ENCODE results near the gene HCAR1.
"Not testable (repeated sequence)": the region's sequence is repeated elsewhere in the genome, so short reads cannot be mapped to it uniquely, and the experiment has no call there.

HCAR1 gene, protein sequence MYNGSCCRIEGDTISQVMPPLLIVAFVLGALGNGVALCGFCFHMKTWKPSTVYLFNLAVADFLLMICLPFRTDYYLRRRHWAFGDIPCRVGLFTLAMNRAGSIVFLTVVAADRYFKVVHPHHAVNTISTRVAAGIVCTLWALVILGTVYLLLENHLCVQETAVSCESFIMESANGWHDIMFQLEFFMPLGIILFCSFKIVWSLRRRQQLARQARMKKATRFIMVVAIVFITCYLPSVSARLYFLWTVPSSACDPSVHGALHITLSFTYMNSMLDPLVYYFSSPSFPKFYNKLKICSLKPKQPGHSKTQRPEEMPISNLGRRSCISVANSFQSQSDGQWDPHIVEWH

DNA sequence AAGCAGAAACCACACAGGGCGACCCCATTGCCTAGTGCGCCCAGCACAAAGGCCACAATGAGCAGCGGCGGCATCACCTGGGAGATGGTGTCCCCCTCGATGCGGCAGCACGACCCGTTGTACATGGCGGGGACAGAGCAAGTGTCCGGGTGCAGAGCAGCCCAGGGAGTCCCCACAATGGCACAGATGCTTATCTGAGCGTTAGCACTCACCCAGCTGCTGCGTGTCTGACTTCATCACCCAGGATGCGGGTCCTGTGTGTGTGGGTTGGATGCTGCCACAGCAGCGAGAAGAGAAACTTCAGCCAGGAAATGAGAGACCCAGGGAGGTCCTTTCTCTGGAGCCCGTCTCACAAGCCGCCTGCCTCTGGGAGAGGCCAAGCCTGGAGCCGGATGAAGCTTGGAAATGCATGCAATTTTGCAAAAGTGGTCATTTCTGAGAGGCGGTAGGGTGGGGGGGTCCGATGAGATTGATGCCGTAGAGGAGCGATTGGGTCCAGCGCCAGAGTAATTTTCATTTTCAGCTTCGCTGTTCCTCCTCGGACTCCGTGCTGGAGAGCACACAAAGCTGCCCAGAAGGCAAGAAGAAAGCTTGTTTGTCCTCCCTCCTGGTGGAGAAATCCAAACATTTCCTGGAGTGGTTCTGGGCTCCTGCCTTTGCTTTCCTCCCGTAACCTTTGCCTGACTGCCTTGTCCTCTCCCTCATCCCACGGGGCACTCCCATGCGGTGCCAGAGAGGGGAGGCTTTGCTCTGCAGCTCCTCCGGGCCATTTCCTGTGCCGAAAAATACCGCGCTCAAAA is at the start of gene HCAR1:
HCAR1 (minus strand) TSS at position 630 of the 800 bp plus-strand sequence; CDS start at position 125, 505 bp downstream.
- DNase-seq: peak; percentile 59

DNA sequence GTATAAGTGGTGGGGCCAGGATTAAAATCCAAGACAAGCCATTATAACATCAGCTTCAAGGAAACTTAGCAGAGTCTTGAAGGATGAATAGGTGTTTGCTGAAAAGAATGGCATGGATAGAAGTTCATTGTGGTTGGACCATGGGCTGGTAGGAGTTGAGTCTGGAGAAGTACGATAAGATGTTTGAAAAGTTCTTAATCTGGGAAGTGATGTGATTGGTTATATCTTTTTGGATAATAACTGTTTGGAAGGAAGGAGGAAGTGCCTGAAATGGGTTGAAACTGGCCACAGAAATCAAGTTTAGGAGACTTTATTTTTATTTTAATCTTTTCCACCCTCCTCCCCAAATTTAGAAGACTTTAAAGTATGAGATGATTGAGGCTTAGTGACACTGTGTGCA is 26.9 kb upstream of the HCAR1 start:
- no peak for DNase-seq

DNA sequence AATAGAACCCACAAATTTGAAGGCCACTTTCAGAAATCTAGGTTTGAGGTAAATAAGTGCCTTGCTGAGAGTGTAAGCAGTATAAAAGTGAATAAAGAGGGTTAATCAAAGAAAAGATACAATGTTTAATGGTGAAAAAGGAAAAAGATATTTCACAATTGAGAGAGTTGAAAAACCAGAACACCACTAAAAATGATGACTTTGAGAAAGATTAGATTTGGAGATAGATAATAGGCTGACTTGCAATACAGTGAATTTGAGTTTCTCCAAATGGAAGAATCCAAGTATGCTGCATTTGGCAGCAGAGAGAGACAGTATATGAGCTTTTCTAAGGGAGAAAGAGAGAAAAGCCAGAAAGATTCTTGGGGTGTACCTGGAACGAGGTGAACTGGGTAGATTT is 24.1 kb upstream of the HCAR1 start:
- no peak for DNase-seq

DNA sequence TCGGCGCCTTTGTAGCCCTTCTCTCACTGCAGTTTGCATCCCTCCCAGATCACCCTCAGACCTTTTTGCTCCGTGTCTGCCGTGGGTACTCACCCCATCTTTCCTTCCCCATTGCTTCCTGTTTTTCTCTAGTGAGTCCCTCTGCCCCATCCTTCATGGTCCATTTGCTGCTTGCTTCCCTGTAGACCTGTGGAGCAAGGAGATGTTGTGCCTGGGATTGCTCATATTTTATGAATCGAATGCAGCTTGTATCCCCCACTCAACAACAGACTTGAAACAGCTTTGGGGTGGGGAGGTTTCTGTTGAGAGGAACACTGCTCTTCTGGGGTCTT is 22.6 kb upstream of the HCAR1 start:
- DNase-seq: no peak

DNA sequence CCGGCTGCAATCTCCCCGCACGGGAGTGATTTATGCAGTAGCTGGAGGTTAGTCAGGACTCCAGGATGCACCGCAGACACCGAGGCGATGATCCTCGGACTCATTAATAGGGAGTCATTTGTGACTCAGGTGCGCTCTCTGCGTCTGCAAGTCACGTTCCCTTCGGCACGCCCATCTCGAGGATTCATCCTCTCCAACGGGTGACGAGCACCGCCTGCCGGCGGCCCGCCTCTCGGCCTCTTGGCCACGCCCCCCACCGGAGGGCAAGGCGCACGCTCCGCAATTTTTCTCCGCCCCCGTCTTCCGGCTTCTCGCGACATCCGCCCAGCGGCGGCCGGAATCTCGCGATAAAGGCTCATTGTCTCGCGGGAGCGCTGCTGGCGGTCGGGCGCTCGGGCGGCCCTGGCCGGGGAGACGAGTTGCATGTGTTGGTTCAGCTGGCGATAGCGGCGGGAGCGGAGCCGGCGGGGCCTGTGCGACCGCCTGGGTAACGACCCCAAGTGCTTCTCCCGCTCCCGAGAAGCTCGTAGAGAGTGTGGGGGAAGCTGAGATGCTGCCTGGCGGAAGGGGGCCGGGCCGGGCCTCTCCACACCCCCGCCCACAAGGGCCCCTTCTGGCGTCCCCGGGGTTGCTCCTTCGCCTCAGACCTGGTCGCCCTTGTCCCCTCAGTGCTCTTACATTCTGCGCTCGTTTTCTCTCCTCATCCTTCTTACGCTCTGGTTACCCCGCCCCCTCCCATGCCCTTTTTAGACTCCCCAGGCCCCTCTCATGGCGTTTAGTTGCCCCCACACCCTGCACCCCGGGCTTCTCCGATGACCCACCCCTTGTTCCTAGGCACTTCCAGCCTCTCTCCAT is 22.0 kb upstream of the HCAR1 start, which contains the start of gene DENR:
DENR (plus strand) TSS at position 361 of the 855 bp plus-strand sequence. CDS start 878 bp downstream, outside the sequence.
- DNase-seq: peak; percentile 94

DNA sequence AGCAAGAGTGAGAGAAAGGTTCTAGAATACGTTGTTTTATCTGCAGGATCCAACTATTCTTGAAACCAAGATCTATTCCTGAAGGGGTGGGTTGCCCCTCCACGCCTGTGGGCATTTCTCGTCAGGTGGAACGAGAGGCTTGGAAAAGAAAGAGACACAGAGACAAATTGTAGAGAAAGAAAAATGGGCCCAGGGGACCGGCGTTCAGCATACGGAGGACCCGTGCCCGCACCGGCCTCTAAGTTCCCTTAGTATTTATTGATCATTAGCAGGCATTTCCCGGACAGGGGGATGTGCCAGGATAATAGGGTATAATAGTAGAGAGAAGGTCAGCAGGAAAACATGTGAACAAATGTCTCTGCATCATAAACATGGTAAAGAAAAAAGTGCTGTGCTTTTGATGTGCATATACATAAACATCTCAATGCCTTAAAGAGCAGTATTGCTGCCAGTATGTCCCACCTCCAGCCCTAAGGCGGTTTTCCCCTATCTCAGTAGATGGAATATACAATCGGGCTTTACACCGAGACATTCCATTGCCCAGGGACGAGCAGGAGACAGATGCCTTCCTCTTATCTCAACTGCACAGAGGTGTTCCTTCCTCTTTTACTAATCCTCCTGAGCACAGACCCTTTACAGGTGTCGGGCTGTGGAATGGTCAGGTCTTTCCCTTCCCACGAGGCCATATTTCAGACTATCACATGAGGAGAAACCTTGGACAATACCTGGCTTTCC is 20.3 kb upstream of the HCAR1 start:
- DNase-seq: not testable (repeated sequence)

DNA sequence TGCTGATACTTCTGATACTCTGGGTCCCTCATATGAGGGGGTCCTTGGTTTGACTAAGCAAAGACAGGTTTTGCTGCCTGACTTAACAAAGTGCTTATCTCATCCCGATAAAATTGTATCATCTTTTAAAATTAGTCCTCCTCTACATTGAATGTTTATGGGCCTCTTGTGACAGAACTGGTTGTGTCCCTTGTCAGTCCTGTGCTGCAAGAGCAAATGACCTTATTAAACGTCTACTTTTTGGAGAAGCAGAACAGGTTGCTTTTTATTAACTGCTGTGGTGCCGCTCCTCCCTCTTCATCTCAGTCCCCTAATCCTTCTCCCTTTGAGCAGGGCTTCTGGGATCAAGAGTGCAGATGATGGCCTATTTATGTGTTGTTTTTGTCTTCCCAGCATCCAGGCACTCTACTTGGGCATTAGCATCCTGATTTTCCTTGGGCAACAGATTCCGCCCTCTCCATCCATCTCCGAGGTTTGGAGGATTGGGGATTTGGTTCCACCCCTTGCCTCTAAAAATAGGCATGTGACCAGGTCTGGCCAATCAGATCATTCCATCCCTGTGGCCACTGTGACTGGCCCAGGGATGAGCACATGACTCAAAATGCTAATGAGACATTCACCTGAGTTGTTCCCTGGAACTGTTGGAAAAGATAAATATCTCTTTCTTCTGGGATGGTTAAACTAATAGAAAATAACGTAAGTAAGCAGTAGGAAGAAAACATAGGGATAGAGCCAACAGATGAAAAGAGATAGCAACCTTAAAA is 19.1 kb upstream of the HCAR1 start:
- peak; percentile 80 for DNase-seq

DNA sequence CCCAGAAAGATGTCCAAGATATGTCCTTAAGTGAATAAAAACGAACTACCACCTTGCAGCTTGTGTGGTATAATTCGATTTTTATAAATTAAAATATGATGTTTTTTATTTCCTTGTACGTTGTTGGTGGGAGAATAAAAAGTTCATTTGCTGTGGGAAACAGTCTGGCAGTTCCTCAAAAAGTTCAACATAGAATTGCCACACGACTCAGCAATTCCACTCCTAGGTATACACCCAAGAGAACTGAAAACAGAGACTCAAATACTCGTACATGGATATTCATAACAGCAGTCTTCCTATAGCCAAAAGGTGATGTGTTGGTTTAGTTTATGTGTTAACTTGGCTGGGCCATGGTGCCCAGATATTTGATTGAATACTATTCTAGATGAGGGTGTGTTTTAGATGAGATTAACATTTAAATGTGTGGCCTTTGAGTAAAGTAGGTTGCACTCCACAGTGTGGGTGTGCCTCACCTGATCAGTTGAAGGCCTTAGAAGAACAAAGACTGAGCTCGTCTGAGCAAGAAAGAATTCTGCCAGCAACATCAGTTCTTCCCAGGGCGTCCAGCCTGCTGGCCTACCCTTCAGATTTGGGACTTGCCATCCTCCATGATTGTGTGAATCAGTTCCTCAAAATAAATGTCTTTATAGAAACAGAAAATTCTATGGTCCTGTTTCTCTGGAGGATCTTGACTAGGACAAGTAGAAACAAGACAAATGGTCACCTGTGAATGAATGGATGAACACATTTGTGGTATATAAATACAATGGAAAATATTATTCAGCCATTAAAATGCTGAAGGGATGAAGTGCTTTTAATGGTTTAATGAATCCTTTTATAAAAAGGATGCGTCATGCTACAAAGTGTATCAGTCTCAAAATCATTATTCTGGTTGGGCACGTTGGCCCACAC is 16.8 kb upstream of the HCAR1 start:
- no peak for DNase-seq

DNA sequence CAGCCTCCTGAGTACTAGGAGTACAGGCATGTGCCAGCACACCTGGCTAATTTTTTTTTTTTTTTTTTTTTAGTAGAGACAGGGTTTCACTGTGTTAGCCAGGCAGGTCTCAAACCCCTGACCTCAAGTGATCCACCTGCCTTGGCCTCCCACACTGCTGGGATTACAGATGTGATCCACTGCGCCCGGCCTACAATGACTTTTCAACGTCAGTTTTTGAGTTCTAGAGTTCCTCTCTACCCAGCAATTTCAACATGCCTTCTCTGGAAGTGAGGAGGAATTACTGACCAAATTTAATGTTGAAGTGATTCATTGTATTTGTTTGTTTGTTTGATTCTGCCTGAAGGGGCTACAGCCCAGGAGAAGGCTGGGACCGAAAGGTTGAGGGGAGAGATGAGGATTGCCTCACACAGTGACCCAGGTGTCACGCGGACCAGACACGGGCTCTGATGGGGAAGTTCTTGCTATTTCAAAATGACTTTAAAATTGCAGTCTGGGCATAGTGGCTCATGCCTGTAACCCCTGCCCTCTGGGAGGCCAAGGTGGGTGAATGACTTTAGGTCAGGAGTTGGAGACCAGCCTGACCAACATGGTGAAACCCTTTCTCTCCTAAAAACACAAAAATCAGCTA is 13.4 kb upstream of the HCAR1 start:
- no peak for DNase-seq

DNA sequence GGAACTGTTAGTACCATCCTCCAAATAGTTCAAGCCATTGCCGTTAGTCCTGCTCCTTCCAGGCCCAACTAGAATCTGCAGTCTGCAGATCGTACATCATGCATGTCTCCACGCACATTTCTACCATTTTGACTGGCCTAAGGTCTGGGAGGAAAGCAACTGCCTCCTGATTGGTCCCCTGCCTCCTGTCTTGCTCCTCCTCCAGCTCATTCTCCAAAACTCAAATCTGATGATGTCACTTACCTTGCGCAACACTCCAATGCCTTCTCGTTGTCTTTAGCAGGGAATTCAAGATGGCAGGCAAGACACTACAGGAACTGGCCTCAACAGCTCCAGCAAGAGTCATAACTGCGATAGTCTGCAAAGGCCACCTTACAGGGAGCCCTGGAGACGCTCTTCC is 9.7 kb upstream of the HCAR1 start:
- no peak for DNase-seq

DNA sequence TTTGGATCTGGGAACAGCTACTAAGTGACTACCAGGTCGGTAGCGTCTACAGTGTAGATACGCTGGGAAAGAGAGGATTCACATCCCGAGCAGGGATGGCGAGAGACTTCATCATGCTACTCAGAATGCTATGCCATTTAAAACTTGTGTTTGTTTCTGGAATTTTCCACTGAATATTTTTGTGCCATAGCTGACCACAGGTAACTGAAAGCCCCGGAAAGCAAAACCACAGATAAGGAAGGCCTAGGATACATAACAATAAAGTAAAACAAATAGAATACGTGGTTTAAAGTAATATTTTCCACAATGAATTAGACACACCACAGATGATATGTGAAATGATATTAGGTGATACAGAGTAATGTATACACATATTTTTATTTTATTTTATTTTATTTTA is 7.9 kb upstream of the HCAR1 start:
- DNase-seq: no peak

DNA sequence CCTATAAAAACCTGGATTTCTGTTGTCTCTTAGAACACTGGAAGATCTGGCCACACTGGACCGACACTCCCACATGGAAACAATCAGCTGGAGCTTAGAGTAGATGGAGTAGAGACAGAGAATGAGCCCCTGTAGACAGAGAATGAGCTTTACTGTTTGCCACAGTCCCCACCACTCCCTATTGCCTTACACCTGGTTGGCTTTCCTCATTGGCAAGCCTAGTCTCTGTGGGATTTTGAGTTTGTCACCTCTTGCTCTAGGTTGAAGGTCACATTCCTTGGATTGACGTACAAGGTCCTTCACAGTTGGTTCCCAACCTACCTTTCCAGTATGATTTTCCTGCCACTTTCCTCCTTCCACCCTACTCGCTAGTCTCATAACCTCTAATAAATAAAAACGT is 2.0 kb upstream of the HCAR1 start:
- no peak for DNase-seq

DNA sequence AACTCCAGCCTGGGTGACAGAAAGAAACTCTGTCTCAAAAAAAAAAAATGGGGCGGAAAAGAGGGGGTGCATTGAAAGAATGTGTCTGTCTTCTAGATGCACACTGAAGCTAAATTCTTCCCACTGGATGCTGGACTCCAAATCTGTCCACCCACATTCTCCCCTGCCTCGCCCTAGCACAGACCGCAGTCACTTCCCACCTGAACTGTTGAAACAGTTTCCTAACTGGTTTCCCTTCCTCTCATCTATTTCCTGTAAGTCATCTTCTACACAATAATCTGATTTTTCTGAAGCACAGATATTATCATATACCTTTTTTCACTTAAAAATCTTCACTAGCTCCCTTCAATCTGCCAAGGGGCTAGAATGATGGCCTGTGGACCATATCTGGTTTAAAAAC is 1.5 kb upstream of the HCAR1 start:
- no peak for DNase-seq

DNA sequence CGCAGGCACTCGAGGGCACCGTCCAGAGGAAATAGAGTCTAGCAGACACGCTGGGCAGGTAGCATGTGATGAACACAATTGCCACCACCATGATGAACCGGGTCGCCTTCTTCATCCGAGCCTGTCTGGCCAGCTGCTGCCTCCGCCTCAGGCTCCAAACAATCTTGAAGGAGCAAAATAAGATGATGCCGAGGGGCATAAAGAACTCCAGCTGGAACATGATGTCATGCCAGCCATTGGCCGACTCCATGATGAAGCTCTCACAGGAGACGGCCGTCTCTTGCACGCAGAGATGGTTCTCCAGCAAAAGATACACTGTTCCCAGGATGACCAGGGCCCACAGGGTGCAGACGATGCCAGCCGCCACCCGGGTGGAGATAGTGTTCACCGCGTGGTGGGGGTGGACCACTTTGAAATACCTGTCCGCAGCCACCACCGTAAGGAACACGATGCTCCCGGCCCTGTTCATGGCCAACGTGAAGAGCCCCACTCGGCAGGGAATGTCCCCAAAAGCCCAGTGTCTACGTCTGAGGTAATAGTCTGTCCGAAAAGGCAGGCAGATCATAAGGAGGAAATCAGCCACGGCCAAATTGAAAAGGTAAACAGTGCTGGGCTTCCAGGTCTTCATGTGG is 945 bp downstream of the HCAR1 start:
- DNase-seq: no peak

DNA sequence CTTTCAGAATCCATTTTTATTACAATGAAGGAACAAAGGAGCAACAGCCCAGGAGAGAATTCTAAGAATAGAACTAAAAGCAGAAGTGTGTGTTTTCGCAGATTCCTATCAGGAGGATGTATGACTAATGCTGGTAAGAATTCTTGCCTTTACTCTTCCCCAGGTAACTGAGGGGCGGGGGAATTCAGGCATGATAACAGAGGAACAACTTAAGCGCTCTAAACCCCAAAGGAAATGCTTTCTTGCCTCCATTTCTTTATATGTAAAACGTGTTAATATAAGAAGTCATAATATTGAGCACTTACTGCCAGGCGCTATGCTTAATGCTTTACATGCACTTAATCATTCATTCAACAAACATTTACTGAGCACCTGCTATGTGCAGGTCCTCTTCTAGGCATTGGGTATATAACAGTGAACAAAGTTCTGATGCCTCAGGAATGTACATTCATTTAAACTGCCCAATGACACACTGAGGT is 4.5 kb downstream of the HCAR1 start:
- no peak for DNase-seq

DNA sequence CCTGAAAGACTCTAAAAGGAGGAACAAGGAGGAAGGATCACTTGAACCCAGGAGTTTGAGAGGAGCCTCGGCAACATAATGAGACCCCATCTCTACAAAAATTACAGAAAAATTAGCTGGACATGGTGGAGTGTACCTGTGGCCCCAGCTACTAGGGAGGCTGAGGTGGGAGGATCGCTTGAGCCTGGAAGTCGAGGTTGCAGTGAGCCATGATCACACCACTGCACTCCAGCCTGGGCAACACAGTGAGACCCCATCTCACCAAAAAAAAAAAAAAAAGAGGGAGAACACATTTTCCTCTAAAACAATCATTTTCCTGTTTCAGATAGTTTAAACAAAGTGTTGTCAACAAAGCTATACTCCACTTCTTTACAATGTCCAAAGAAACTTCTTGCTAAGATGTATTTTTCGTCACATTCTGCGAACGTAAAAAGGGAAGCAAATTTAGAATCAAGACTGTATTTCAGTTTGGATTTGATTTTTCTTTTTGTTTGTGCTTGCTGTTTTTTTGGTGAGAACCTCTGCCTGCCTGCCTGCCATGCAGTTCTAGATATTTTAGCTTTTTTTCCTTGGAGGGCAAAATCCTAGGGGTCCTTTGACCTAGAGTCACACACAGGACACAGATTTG is 5.1 kb downstream of the HCAR1 start:
- DNase-seq: no peak

DNA sequence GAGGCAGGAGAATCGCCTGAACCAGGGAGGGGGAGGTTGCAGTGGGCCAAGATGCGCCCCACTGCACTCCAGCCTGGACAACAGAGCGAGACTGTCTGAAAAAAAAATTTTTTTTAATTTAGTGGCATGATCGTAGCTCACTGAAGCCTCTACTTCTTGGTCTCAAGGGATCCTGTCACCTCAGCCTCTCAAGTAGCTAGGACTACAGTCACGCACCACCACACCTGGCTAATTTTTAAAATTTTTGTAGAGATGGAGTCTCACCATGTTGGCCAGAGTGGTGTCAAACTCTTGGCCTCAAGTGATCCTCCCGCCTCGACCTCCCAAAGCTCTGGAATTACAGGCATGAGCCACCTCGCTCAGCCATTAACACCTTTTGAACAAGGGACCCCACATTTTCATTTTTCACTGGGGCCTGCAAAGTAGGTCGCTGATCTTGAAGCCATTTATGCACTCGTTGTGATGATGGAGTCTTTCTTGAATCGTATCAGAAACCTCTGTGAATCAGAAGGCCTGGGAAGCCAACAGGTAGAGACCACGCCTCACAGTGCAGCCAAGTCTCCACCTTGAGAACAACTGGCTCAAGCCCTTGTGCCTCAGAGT is 5.9 kb downstream of the HCAR1 start:
- DNase-seq: no peak

DNA sequence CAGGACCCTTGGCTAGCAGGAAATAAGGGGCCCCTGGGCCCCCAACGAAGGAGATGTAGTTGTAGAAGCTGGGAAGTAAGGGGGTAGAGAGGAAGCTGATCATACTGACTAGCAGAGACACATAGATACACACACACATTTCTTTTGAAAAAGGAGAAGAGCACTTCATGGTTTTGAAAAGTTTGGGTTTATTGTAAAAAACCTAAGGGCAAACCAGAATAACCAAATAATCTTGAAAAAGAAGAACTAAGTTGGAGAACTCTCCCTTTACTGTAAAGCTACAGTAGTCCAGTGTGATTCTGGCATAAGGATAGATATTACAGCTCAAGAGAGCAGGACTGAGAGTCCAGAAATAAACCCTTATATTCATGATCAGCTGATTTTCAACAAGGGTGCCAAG is 8.3 kb downstream of the HCAR1 start:
- DNase-seq: no peak
